Measurements from ENCODE around the gene PFDN1. TPM values are rescaled to one million over a fixed set of nuclear protein-coding genes. Genes with fewer than 3 reads are reported as not detected.

The PFDN1 gene
- polyA plus RNA-seq = 77.2 to 101 TPM (median 79.0 TPM) in 3 replicates
- 192 TPM for polyA plus RNA-seq (2011; ENCODE audit: low read depth)
- polyA plus RNA-seq (2011; cell fraction: cytosol; rRNA removed) = 100 and 122 TPM in 2 replicates
- polyA plus RNA-seq (2011; cell fraction: nucleus; rRNA removed) = 40.9 and 43.3 TPM in 2 replicates
- polyA plus RNA-seq (2012; ENCODE audit: low replicate concordance) = 87.4 and 90.1 TPM in 2 replicates
- 79.0 to 84.7 TPM (median 83.4 TPM) in 3 replicates for polyA minus RNA-seq
- polyA minus RNA-seq (2011; cell fraction: cytosol; rRNA and poly(A)+ RNA removed) = 41.4 TPM
- 15.2 and 19.6 TPM in 2 replicates for polyA minus RNA-seq (2011; cell fraction: nucleus; rRNA and poly(A)+ RNA removed)

GRCh38 chr5:140302786-140303639, at the start of gene PFDN1:
PFDN1 (minus strand) TSS chr5:140303101; CDS start chr5:140303073, 28 bp downstream.
- dilution Hi-C loops (cut with MboI; ENCODE audit: extremely low pct_ligation_motif_present, low sequenced_read_pairs) = no loop called here
- peak within 1 kb of the TSS; percentile 100 for H2AFZ ChIP-seq (ENCODE audit: control insufficient read depth, low read length)
- peak; percentile 74 for DNase-seq (ENCODE audit: low read depth, low spot score)
- TF ChIP-seq CTCF (optimal IDR thresholded peaks at IDR 0.05 in 1 of 3, IDR thresholded peaks at IDR 0.05 in 1 of 3, conservative IDR thresholded peaks at IDR 0.05 in 1 of 3; ENCODE audit: extremely low read depth in 1 of 3, insufficient read depth in 2 of 3, low read length in 3 of 3) (no peak), EZH2 (IDR thresholded peaks at IDR 0.05; ENCODE audit: low read length) (no peak)
- FAIRE-seq = peak; percentile 86
- H4K20me1 ChIP-seq (ENCODE audit: control insufficient read depth, extremely low read depth, insufficient read depth, low read length) = no peaks in the 10 kb centered on the region
- peak within 1 kb of the TSS; percentile 89 to 98 (median 94) for H3K4me3 ChIP-seq (ENCODE audit: control insufficient read depth in 2 of 3, extremely low read depth in 1 of 3, insufficient read depth in 2 of 3, low read depth in 1 of 3, low read length in 3 of 3)
- H3K36me3 ChIP-seq (ENCODE audit: control insufficient read depth in 2 of 2, extremely low read depth in 1 of 2, insufficient read depth in 2 of 2, low read length in 2 of 2) = peaks cover 2 to 8% of the 10 kb centered on the region in 2 experiments
- peak within 1 kb of the TSS; percentile 97 for H3K4me2 ChIP-seq (ENCODE audit: control insufficient read depth, extremely low read depth, insufficient read depth, low read depth, low read length)
- peak within 1 kb of the TSS; percentile 99 for H3K27ac ChIP-seq (ENCODE audit: control insufficient read depth, insufficient read depth, low read length)
- H3K9ac ChIP-seq (ENCODE audit: control insufficient read depth, extremely low read depth, insufficient read depth, low read length) = peak within 1 kb of the TSS; percentile 100
- no peaks in the 10 kb centered on the region for H3K9me3 ChIP-seq (ENCODE audit: control insufficient read depth, low read depth, low read length)
- no peaks in the 10 kb centered on the region for H3K27me3 ChIP-seq (ENCODE audit: control insufficient read depth, extremely low read depth, insufficient read depth, low read length)
- H3K4me1 ChIP-seq (ENCODE audit: control insufficient read depth, extremely low read depth, insufficient read depth, low read length) = peaks cover 29% of the 10 kb centered on the region
- H3K79me2 ChIP-seq (ENCODE audit: control insufficient read depth, insufficient read depth, low read length) = peaks cover 34% of the 10 kb centered on the region
- H3K9me1 ChIP-seq (ENCODE audit: control insufficient read depth, extremely low read depth, insufficient read depth, low read length) = no peaks in the 10 kb centered on the region

- Histone ChIP-seq H3K9me1 (ENCODE audit: control insufficient read depth, extremely low read depth, insufficient read depth, low read length) (peaks cover 2% of the 10 kb centered on the region), H2AFZ (ENCODE audit: control insufficient read depth, low read length) (no peak overlapping the region), H3K4me3 (ENCODE audit: control insufficient read depth in 2 of 3, extremely low read depth in 1 of 3, insufficient read depth in 2 of 3, low read depth in 1 of 3, low read length in 3 of 3) (no peak overlapping the region), H3K27me3 (ENCODE audit: control insufficient read depth, extremely low read depth, insufficient read depth, low read length) (no peaks in the 10 kb centered on the region), H3K4me1 (ENCODE audit: control insufficient read depth, extremely low read depth, insufficient read depth, low read length) (peaks cover 33% of the 10 kb centered on the region), H3K9ac (ENCODE audit: control insufficient read depth, extremely low read depth, insufficient read depth, low read length) (no peak overlapping the region), H4K20me1 (ENCODE audit: control insufficient read depth, extremely low read depth, insufficient read depth, low read length) (no peaks in the 10 kb centered on the region), H3K36me3 (ENCODE audit: control insufficient read depth in 2 of 2, extremely low read depth in 1 of 2, insufficient read depth in 2 of 2, low read length in 2 of 2) (no peaks in the 10 kb centered on the region), H3K9me3 (ENCODE audit: control insufficient read depth, low read depth, low read length) (no peaks in the 10 kb centered on the region), H3K79me2 (ENCODE audit: control insufficient read depth, insufficient read depth, low read length) (no peaks in the 10 kb centered on the region), H3K4me2 (ENCODE audit: control insufficient read depth, extremely low read depth, insufficient read depth, low read depth, low read length) (no peak overlapping the region), H3K27ac (ENCODE audit: control insufficient read depth, insufficient read depth, low read length) (no peak overlapping the region)
- dilution Hi-C loops (cut with MboI; ENCODE audit: extremely low pct_ligation_motif_present, low sequenced_read_pairs) = no loop called here
- DNase-seq (ENCODE audit: low read depth, low spot score) (no peak), FAIRE-seq (peak; percentile 70)
- TF ChIP-seq EZH2 (IDR thresholded peaks at IDR 0.05; ENCODE audit: low read length) = no peak
- peak; percentile 50 to 78 (median 74) for TF ChIP-seq CTCF (optimal IDR thresholded peaks at IDR 0.05 in 1 of 3, IDR thresholded peaks at IDR 0.05 in 1 of 3, conservative IDR thresholded peaks at IDR 0.05 in 1 of 3; ENCODE audit: extremely low read depth in 1 of 3, insufficient read depth in 2 of 3, low read length in 3 of 3)
Observed at GRCh38 chr5:140351609-140352334, 48.9 kb upstream of the PFDN1 start.

All from keratinocyte (primary cell).